SK-N-SH (cell line): ENCODE measurements around the gene NEK3.

Experiments used
- CTCF ChIP-seq: fragments of 200-600 bp; sonication (generic); IDR thresholded peaks from 2 replicates; pipeline ENCODE4 v1.6.1; 2017; ENCODE audit warnings: antibody characterized with exemption, mild to moderate bottlenecking, moderate library complexity
- EP300 ChIP-seq, 2 experiments: IDR thresholded peaks; 2 replicates each; pipeline versions ENCODE4 v1.4.0 to v1.6.1; 2012; ENCODE audit warnings: borderline replicate concordance in 1 of 2, low read depth in 1 of 2, low read length in 1 of 2

DNA sequence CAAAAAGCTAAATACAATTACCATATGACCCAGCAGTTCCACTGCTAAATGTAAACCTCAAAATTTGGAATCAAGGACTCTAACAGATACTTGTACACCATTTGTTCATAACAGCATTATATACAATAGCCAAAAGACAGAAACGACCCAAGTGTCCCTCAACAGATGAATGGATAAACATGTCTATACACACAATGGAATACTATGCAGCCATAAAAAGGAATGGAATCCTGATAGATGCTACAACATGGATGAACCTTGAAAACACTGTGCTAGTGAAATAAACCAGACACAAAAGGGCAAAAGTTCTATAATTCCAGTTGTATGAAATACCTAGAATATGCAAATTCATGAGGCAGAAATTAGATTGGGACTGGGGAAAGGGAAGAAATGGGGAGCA, 12.2 kb downstream of the NEK3 start:
- TF ChIP-seq CTCF: no peak
- no peak for TF ChIP-seq EP300 (IDR thresholded peaks at IDR 0.05; ENCODE audit: borderline replicate concordance in 1 of 2, low read depth in 1 of 2, low read length in 1 of 2)
